ENCODE data around the gene PRXL2B.

The PRXL2B gene

GRCh38 chr1:2587071-2587859 is 688 bp downstream of the PRXL2B start:
- no peak for DNase-seq

GRCh38 chr1:2587860-2588571 is 1.4 kb downstream of the PRXL2B start:
- no peak for DNase-seq

- no peak for DNase-seq
Observed at GRCh38 chr1:2588661-2589430, 2.3 kb downstream of the PRXL2B start.

- no peak for DNase-seq
Observed at GRCh38 chr1:2589431-2590232, 3.1 kb downstream of the PRXL2B start.

GRCh38 chr1:2590233-2591141 is 3.9 kb downstream of the PRXL2B start:
- DNase-seq = no peak

- DNase-seq = no peak
Observed at GRCh38 chr1:2591233-2591580, 4.6 kb downstream of the PRXL2B start.

GRCh38 chr1:2591581-2592261 is 5.1 kb downstream of the PRXL2B start:
- no peak for DNase-seq

- DNase-seq = no peak
Observed at GRCh38 chr1:2592672-2593071, 6.1 kb downstream of the PRXL2B start.

- DNase-seq = no peak
Observed at GRCh38 chr1:2593251-2593878, 6.8 kb downstream of the PRXL2B start.

GRCh38 chr1:2594001-2594640 is 7.5 kb downstream of the PRXL2B start:
- no peak for DNase-seq

- no peak for DNase-seq
Observed at GRCh38 chr1:2594641-2595131, 8.1 kb downstream of the PRXL2B start.

- no peak for DNase-seq
Observed at GRCh38 chr1:2595261-2595811, 8.8 kb downstream of the PRXL2B start.

GRCh38 chr1:2595812-2596529 is 9.4 kb downstream of the PRXL2B start:
- DNase-seq = no peak

GRCh38 chr1:2596530-2597333 is 10.2 kb downstream of the PRXL2B start:
- DNase-seq = no peak

GRCh38 chr1:2597441-2598328 is 11.1 kb downstream of the PRXL2B start:
- DNase-seq = no peak

GRCh38 chr1:2598329-2598931 is 11.9 kb downstream of the PRXL2B start:
- DNase-seq = no peak
